Measurements from ENCODE around the gene ACY1.

- TF ChIP-seq RFX5 (IDR thresholded peaks at IDR 0.05; ENCODE audit: low read depth, low read length): no peak
- TF ChIP-seq CTCF (IDR thresholded peaks at IDR 0.05 in 2 of 3, conservative IDR thresholded peaks at IDR 0.05 in 1 of 3; ENCODE audit: control insufficient read depth in 2 of 3, extremely low read depth in 1 of 3, insufficient read depth in 1 of 3, low read depth in 3 of 3, low read length in 3 of 3): no peak
Measured at GRCh38 chr3:51992017-51992682, 8.8 kb downstream of the ACY1 start.

Measured in GM12878 (cell line).